GM10266 (cell line): ENCODE results near the gene FUOM.

Source experiments
- DNase-seq: peaks from one replicate; pipeline ENCODE4 v3.0.0; 2012; ENCODE audit errors: extremely low spot score
- TF ChIP-seq, protein P1 (sequence below): IDR thresholded peaks from 2 replicates; pipeline ENCODE4 v1.5.1; 2012; ENCODE audit warnings: mild to moderate bottlenecking, low read depth; ENCODE audit not compliant: control insufficient read depth, insufficient read depth; ENCODE audit errors: missing control alignments

Gene FUOM

DNA sequence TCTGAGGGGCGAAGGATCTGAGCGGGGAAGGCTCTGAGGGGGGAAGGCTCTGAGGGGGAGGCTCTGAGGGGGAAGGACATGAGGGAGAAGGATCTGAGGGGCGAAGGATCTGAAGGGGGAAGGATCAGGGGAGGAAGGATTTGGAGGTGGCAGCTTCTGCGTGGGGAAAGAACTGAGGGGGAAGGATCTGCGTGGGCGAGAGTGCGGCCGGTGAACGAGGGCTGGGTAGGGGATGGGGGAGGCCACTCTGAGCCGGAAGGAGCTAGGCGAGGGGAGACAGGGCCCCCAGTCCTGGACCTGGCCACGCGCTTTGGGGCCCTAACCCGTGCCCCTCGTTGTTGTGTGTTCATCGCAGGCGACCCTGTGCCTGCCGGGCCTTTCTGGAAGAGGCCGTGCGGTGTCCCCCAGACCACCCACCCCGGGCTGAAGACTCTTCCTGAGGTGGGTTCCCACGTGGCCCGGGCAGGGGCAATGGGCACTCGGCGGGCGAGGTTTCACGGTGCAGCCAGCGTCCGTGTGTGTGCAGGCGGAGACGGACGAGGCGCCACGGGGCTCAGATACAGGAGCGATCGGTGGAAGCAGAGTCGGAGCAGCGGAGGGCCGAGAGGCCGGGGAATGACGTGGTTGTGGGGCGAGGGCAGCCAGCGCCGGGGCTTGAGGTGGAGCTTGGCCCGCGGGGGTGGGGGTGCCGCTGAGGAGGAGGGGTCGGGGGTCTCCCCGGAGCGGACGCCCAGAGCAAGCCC lies 23.1 kb downstream of the FUOM start:
- DNase-seq: no peak

DNA sequence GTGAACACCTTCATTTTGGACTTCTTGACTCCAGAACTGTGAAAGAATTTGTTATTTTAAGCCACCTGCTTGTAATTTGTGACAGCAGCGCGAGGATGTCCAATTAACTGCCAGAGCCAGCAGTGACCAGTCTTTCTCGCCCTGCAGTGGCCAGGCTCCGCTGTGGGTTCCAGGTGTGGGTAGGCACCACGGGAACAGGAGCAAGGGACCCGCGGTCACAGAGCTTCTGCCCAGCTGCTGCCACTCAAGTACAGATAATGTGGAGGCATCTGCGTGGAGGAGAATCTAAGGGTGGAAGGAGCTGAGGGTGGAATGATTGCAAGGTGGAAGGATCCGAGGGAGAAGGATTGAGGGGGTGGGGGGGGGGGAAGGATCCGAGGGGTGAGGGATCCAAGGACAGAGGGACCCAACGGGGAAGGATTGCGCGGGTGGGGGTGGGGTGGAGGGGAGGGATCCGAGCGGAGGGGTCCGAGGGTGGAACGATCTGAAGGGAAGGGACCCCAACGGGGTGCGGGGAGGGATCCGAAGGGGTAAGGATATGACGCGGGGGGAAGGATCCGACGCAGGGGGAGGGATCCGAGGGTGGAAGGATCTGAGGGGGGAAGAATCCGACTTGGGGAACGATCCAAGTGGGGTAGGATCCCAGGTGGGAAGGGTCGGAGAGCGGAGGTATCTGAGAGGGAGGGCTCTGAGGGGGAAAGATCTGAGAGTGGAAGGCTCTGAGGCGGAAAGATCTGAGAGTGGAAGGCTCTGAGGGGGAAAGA lies 24.7 kb downstream of the FUOM start:
- DNase-seq: no peak
- TF ChIP-seq, protein P1, sequence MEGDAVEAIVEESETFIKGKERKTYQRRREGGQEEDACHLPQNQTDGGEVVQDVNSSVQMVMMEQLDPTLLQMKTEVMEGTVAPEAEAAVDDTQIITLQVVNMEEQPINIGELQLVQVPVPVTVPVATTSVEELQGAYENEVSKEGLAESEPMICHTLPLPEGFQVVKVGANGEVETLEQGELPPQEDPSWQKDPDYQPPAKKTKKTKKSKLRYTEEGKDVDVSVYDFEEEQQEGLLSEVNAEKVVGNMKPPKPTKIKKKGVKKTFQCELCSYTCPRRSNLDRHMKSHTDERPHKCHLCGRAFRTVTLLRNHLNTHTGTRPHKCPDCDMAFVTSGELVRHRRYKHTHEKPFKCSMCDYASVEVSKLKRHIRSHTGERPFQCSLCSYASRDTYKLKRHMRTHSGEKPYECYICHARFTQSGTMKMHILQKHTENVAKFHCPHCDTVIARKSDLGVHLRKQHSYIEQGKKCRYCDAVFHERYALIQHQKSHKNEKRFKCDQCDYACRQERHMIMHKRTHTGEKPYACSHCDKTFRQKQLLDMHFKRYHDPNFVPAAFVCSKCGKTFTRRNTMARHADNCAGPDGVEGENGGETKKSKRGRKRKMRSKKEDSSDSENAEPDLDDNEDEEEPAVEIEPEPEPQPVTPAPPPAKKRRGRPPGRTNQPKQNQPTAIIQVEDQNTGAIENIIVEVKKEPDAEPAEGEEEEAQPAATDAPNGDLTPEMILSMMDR: no peak

More for the DNA sequence above, 23.1 kb downstream of the FUOM start:
- TF ChIP-seq, protein P1: no peak

DNA sequence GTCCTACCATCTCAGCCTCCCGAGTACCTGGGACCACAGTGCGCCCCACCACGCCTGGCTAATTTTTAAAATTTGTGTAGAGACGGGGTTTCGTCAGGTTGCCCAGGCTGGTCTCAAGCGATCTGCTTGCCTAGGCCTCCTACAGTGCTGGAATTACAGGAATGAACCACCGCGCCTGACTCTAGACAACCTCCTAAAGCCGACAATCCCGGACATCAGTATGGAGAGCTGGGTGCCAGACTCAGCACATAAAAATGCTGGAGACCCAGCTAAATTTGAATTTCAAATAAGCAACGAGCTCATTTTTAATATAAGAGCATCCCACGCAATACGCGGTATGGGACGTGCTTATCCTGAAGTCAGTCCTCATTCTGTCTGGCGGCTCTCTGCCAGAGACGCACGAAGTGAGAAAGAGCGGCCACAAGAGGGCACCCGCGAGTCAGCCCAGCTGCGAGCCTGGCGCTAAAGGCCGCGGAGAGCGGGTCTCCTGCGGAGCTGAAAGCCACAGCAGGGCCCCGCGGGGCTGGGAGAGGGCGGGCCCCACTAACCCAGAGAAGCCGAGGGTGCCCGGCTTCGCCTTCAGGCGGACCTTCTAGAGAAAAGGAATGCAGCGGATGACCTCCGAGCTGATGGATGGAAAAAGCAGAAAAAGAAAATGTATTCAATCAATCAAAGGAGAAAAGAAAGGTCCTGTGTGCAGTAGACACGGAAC lies 28.2 kb downstream of the FUOM start:
- TF ChIP-seq, protein P1: peak; percentile 95
- DNase-seq: peak; percentile 91

DNA sequence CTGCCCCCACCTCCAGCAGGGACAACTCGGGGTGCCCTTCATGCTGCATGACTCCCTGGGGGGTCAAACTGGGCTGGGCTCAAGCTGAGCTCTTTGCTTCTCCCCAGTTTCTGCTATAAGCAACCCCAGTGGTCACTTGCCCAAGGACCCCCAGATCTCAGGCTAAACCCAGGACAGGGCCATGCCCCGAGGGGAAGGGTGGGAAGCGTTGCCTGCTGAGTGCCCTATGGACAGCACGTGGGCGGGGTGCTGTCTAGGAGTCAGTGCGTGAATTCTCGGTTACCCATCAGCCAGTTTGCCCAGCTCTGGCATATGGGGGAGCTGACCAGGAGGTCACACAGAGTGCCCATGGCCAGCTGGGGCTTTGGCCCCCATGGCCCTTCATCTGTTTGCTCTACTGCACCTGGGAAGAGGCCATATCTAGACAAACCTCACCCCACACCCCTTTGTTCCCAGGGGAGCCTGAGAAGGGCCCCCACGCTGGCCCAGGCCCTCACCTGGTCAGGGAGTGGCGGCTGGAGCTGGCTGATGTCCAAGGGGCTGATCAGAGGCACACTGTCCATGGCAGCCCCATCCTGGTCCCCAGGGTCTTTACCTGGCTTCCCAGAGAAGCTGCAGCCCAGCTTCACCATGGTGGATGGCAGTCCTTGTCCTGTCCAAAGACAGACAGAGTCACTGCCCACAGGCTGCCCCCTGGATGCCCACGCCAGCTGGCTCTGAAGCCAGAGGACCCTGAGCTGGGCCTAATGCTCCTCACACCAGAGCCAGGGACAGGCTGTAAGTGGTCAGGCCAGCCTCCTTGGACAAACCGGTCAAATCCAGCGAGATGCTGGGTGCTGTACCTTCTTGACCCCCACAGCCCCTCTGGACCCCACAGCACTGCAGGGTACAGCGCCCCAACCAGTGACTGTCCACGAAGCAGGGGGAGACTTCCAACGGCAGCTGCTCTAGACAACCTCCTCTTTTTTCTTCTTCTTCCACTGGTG lies 29.2 kb downstream of the FUOM start:
- TF ChIP-seq, protein P1: no peak
- no peak for DNase-seq

DNA sequence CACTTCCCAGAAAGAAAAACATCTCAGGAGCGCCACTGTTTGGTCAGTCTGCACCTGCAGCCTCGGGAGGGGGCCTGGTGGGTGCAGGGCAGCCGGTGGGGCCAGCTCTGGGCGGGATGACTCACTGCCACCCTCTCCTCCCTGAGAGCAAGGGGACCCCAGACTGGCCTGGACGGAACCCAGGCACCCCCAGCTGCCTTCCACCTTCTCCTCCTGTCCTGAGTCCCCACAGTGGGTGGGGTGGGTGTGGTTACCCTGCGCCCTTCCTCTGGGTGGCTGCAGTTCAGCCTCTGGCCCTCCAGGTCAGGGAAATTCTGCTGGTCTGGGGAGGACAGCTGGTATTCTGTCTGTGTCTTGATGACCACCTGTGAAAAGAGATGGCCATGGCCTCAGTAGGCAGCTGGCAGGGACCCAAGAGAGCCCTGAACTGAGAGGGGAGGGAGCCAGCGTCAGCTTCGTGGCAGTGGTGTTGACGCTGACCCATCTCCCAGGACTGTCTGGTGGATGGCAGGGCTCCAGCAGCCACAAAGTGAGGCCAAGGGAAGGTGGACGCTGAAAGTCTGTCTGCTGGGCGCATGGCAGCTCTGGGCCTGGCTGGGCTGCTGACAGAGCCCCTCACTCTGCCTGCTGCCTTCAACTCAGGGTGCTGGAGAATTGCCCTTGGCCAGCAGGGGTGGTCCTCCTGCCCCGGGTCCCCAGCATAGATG lies 30.0 kb downstream of the FUOM start:
- TF ChIP-seq, protein P1: no peak
- no peak for DNase-seq

DNA sequence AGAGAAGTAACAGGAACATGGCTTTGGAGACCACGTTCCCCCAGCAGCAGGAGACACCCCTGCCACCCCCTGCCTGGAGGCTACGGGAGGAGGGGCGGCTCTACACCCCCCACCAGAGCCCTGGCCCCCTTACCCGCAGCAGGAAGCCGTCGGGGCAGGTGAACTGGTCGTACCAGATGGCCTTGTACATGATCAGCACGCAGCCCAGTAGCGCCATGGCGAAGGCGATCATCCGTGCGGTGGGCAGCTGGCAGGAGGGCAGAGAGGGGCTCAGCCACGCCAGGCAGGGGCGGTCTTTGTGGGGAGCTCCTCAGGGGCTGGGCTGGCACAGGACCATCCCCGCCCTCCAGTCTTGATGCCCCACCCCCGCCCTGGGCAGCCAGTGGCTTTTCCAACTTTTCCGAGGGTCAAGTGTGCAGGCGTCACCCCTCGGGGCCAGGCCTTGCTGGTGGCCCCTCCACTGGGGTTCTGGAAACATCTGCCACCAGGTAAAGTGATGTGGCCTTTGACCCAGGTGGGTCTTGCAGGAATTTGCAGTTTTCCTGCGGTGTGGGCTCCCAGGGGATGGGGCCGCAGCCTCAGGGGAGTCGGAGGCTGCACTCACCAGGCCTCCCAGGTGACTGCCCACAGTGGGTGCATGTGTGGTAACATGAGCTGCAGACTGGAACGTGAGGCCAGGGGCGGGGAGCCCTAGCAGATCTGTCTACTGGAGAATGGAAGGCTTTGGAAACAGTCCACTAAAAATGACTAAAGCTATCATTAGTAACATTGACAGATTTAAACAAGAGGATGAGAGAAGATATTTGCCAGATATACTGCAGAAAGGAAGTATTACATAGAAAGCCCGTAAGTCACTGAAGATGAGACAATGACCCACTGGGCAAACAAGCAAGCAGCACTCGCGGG lies 30.8 kb downstream of the FUOM start:
- TF ChIP-seq, protein P1: no peak
- no peak for DNase-seq
